NCI-H2107 treated with DMSO at 0.1 percent for 48 hours (cell line): ENCODE data around the gene RGS8.

ENCODE experiments used
- DNase-seq: peaks from one replicate; lab custom pipeline; 2025; ENCODE audit not compliant: unreplicated experiment; lab: John Stamatoyannopoulos, UW

The RGS8 gene

DNA sequence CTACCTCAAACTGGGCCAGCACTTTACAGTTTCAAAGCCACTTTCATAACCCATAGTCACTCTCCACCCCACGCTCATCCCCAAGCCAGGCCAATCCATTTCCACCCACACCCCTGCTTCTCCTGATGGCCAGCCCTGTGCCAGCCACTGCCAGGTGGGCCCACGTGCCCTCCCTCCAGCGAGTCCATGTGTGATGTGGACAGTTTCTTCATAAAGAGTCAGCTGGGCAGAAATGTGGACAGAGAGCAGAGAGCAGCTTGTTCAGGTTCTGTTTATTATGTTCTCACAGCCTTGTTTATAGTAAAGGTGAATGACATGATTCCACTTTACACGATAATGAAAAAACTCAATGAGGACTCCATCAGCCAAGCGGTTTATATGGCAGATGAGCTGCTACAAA is 42.8 kb downstream of the RGS8 start:
- no peak for DNase-seq

DNA sequence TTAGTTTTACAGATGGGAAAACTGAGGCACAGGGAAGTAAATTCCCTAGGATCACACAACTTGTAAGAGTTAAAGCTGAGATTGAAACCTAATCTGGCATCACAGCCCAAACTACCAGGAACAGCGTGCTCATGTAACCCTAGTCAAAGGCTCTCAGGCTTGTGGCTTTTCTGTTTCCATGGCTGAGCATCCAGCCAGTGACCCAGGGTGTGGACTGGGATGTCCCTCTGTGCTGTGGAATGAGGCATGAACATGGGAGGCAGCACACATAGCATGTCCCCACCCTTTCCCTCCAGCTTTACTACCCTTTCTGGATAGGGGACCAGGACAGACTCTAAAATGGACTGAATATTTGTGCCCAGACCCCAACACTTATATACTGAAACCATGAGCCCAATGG is 45.1 kb downstream of the RGS8 start:
- no peak for DNase-seq

GRCh38 chr1:182637769-182638168 is 46.6 kb downstream of the RGS8 start:
- no peak for DNase-seq

- no peak for DNase-seq
Measured at GRCh38 chr1:182635871-182636270, 48.5 kb downstream of the RGS8 start.
